ENCODE data around the gene C16orf92. TPM values are rescaled to one million over a fixed set of nuclear protein-coding genes. Genes with fewer than 3 reads are reported as not detected.

The C16orf92 gene
- total RNA-seq, 2 experiments from 2014 or later, result not detected

DNA sequence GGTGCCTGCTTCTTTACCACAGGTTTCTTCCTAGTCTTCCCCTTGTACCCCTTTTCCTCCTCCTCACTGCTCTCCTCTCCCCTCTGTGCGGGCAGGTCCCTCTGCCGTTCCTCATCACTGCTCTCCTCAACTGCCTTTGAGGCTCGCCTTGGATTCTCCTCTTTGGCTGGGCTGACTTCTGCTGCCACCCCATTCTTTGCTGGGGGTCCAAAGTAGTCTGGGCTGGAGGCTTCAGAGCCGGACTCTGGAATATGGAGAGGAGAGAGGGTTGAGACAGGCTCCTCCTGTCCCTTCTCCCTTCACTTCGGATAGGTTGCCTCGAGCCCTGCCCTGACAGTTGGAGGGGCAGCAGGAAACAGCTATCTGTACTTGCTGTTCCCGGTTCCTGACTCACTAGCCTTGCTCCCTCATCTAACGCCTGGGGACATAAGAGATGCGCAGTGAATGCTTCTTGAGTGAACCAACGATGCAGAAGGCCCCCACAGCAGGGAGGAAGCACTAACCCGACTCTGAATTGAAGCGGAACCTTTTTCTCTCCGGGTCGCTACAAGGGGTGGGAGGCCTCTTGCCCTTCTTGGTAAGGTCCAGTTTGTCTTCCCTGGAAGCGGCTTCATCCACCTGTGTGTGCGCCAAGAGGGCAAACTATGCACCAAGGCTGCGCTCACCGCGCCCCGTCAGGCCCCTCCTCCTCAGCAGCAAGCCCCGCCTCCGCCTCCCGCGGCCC, 28.2 kb upstream of the C16orf92 start:
- Mint-ChIP-seq H3K27me3 (no peaks in the 10 kb centered on the region), H3K27ac (peak overlapping the region; percentile 99), H3K4me1 (ENCODE audit: low read depth) (peaks cover 29% of the 10 kb centered on the region), H3K4me3 (peak overlapping the region; percentile 96), H3K9me3 (no peaks in the 10 kb centered on the region), H3K36me3 (ENCODE audit: low read depth) (peaks cover 30% of the 10 kb centered on the region)
- CTCF ChIA-PET, result interaction anchor here (1.0 to 3.2 kb wide), 5 partner anchors 11 to 178 kb away, joined by 3 to 14 read pairs (median 6); partner anchors contain the start of gene PAGR1
- no peak for TF ChIP-seq CTCF (IDR thresholded peaks at IDR 0.05)
- intact Hi-C loops (cut with micrococcal nuclease), result no loop called here
- POLR2A ChIA-PET, result interaction anchor here (0.7 to 7.7 kb wide), 15 partner anchors 9 to 187 kb away, joined by 3 to 74 read pairs (median 6); partner anchors contain the start of genes ALDOA, ASPHD1, DOC2A and MAZ
- peak; percentile 49 for ATAC-seq
- peak; percentile 76 for DNase-seq

DNA sequence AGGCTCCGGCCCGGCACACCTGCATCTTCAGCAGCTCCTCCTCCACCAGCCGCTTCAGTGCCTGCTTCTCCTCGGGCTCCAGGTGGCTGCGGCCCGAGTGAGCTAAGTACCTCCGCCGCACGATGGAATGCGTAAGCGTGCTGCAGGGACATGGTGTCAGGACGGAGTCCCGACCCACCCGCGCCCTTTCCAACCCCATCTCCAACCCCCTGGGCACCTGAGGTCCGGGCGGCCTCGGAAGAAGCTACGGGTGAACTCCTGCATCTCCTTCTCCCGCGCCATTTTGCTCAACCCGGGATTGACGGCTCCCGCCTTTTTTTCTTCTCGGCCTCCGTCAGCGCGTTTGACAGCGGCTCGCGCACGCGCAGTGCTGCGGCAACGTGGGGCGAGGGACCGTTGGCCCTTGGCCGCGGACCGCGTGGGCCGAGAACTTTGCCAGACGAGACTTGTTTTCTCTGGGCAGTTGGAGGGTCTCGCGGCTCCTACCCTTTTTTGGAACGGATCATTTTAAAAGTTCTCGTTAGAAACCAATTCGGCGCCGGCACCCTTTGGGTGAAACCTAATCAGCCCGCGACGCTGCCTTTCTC, 27.6 kb upstream of the C16orf92 start, which contains the start of gene HIRIP3:
TSS of gene HIRIP3 (minus strand) at position 294 of the 587 bp plus-strand sequence. CDS start at position 282, 12 bp downstream.
- intact Hi-C loops (cut with micrococcal nuclease), result no loop called here
- CTCF ChIA-PET, result interaction anchor here (0.9 to 3.2 kb wide), 6 partner anchors 10 to 304 kb away, joined by 3 to 14 read pairs (median 6); partner anchors contain the start of gene PAGR1
- Mint-ChIP-seq H3K4me1 (ENCODE audit: low read depth) (peaks cover 29% of the 10 kb centered on the region), H3K9me3 (no peaks in the 10 kb centered on the region), H3K27me3 (no peaks in the 10 kb centered on the region), H3K36me3 (ENCODE audit: low read depth) (peaks cover 30% of the 10 kb centered on the region), H3K4me3 (peak within 1 kb of the TSS; percentile 96), H3K27ac (peak within 1 kb of the TSS; percentile 99)
- no peak for TF ChIP-seq CTCF (IDR thresholded peaks at IDR 0.05)
- POLR2A ChIA-PET, result interaction anchor here (0.6 to 7.7 kb wide), 17 partner anchors 9 to 188 kb away, joined by 3 to 74 read pairs (median 6); partner anchors contain the start of genes ALDOA, ASPHD1, DOC2A and KCTD13
- DNase-seq, result peak; percentile 90
- ATAC-seq, result peak; percentile 63

DNA sequence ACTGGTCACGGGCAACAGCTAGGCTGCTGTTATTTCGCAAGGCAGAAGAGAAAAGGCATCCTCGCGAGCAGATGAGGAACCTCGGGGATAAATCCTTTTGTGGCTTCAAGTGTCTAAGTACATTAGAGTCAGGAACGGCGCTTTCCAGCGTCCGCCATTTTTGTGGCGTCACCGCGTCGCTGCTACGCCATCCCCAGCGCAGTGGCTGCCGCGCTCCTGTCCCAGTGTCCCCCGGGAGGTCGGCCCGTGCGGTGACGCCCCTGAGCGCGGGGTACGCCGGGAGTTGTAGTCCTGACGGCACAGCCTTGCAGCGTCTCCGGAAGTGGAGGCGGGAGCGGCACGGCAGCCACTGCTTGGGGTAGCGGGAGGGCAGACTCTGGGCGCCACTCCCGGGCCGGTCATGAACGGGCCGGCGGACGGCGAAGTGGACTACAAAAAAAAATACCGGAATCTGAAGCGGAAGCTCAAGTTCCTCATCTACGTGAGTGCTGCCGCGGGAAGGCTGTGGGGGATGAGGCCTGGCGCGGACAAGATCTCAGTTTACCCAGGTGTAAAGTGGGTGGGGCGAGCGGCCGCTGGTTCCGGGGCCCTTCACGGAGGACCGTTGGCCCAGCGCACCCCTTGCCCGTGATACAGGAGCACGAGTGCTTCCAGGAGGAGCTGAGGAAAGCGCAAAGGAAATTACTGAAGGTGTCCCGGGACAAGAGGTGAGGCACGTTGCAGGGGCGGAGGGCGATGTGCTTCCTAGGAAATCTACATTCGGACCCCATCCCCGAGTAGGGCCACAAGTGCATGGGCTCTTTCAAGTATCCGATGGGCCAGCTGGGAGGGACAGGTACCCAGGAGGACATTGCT, 26.9 kb upstream of the C16orf92 start, which contains the start of gene INO80E:
TSS of gene INO80E (plus strand) at position 331 of the 855 bp plus-strand sequence. CDS start at position 401, 70 bp downstream.
- no peaks in the 10 kb centered on the region for H3K9me3 Mint-ChIP-seq
- peak; percentile 97 for ATAC-seq

More for the DNA sequence above, 26.9 kb upstream of the C16orf92 start, which contains the start of gene INO80E:
- peak; percentile 99 for DNase-seq
- H3K27ac Mint-ChIP-seq, result peak within 1 kb of the TSS; percentile 99
- CTCF ChIA-PET, result interaction anchor here (0.8 to 3.2 kb wide), 7 partner anchors 10 to 305 kb away, joined by 3 to 14 read pairs (median 5); partner anchors contain the start of gene PAGR1
- no peak for TF ChIP-seq CTCF (IDR thresholded peaks at IDR 0.05)
- H3K27me3 Mint-ChIP-seq, result no peaks in the 10 kb centered on the region
- peak within 1 kb of the TSS; percentile 96 for H3K4me3 Mint-ChIP-seq
- POLR2A ChIA-PET, result interaction anchor here (0.6 to 7.7 kb wide), 21 partner anchors 10 to 189 kb away, joined by 3 to 74 read pairs (median 5); partner anchors contain the start of genes ALDOA, ASPHD1, DOC2A and KCTD13
- peaks cover 30% of the 10 kb centered on the region for H3K36me3 Mint-ChIP-seq (ENCODE audit: low read depth)
- H3K4me1 Mint-ChIP-seq (ENCODE audit: low read depth), result peaks cover 29% of the 10 kb centered on the region
- intact Hi-C loops (cut with micrococcal nuclease), result no loop called here
